HG03354 (cell line): ENCODE results near the gene ZNF202.
"Not testable (repeated sequence)": the region's sequence is repeated elsewhere in the genome, so short reads cannot be mapped to it uniquely, and the experiment has no call there.

Experiments used
- ATAC-seq: cut with Tn5 transposase; IDR thresholded peaks from one replicate; pipeline ENCODE4 v1.9.1; 2021; ENCODE audit warnings: mild to moderate bottlenecking; ENCODE audit not compliant: unreplicated experiment, poor library complexity, severe bottlenecking

Gene ZNF202

GRCh38 chr11:123741159-123742030, at the start of gene ZNF202:
TSS of gene ZNF202 (minus strand) at chr11:123741660. CDS start at chr11:123730888, 10,772 bp downstream.
- peak; percentile 99 for ATAC-seq

DNA sequence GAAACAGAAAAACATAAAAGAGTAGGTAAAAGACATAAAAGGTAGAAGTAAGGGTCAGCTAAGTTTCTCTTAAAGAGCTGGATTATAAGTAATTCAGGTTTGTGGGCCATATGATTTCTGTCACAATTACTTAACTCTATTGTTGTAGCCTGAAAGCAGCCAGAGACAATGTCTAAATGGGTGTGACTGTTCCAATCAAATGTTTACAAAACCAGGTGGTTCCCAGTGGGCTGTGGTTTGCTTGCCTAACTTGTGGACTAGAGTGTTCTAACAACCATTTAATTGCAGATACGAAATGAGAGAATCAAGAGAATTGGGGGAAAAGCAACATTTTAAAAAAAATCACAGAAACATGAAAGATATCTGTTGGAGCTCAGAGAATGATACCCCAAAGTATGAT, 42.1 kb upstream of the ZNF202 start:
- ATAC-seq: no peak

DNA sequence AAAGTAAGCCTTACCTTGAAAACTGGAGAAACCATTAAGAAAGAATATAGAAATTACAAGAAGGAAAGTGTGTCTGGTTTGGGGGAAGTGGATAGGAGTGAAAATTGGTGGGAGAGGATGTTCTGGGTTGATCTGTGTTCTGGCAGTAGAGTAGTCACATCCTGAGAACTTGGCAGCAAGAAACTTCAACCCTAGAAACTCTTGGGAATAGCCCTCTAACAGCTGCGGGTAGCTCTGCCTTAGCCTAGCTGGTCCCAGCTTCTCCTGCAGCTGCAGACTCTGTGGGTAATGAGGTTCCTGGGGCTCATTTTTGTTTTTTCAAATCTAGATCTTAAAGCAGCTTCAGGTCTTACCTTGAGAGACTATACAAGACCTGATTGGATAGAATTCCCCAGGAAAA, 37.1 kb upstream of the ZNF202 start:
- no peak for ATAC-seq

DNA sequence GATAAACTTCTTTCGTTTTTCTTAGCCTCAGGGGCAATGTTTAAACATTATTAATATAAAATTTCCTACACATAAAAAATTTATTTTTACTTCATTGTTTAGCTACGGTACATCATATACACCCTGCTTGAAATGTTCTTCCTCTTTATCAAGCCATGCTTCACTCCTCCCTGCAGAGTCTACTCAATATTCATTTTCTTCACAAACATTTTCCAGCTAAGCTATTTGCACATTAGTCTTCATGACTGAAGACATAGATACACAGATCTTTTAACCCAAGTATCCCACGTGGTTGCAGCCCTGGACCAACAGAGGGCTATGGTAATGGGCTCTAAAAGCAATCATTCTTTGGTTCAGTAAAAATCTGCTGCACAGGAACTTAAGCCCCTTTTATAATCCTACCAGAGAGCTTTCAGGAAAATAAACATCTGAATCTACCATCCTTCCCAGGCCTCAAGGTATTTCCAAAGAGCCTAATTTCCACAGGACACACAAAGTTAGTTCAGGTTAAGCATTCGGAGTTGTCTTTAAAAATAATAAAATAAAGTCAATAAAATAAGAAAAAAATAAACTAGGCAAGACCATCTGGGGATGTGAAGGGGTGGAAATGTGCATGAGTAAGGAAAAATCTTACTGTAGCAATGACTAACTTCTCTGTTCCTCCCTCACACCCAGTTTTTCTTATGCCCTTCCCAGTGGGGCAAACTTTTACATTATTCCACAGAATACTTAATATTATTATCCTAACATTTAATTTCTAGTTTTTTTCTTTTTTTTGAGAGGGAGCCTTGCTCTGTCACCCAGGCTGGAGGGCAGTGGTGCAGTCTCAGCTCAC, 34.5 kb upstream of the ZNF202 start:
- ATAC-seq: no peak

DNA sequence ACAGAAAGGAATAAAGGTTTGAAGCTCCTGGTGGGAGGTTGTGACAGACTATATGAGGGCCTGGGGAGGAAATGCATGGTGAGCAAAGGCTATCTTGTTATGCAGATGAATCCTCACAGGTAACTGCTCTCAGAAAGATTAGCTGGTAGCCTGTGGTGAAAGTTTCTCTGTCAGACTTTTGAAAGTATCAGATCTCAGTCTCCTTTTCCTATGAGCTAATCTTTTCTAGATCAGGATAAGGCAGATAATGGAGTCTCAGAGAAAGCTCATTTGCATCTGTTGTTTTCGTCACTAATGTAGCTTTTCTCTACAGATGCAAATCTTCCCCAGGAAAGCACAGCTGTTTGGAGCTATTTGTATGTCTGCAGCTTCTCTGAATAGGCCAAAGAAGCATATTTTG, 33.8 kb upstream of the ZNF202 start:
- ATAC-seq: no peak

DNA sequence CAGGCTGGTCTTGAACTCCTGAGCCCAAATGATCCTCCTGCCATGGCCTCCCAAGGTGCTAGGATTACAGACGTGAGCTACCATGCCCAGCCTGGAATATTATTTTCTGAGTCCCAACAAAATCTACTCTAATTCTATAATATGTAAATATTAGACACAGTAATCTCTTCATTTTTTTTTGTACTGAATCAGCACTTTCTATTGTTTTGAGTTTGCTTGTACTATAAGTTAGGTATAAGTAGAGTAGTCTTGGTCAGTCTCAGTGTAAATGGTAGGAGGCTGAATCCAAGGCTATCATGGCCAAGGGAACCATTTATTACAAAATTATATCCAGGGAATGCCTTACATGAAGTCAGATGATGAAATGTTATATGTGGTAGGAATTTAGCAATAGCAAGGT, 32.5 kb upstream of the ZNF202 start:
- no peak for ATAC-seq

- ATAC-seq: no peak
Measured at GRCh38 chr11:123773026-123773425, 31.6 kb upstream of the ZNF202 start.

GRCh38 chr11:123771664-123772063, 30.2 kb upstream of the ZNF202 start:
- no peak for ATAC-seq

- no peak for ATAC-seq
Measured at GRCh38 chr11:123770712-123771111, 29.3 kb upstream of the ZNF202 start.

GRCh38 chr11:123765601-123766000, 24.1 kb upstream of the ZNF202 start:
- no peak for ATAC-seq

GRCh38 chr11:123762422-123762821, 21.0 kb upstream of the ZNF202 start:
- ATAC-seq: no peak

DNA sequence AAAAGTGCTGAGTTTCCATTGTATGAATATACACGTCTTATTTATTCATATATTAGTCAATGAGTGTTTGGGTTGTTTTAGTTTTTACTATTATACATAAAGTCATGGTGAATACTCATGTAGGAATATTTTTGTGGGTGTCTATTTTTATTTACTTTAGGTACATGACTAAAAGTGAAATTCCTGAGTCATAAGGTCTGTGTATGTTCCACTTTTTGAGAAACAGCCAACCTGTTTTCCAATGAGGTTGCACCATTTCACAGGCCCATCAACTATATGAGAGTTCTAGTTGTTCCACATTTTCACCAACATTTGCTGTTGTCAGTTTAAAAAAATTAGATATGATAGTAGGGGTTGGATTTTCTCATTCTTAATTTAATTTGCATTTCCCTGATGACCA, 19.4 kb upstream of the ZNF202 start:
- peak; percentile 65 for ATAC-seq

DNA sequence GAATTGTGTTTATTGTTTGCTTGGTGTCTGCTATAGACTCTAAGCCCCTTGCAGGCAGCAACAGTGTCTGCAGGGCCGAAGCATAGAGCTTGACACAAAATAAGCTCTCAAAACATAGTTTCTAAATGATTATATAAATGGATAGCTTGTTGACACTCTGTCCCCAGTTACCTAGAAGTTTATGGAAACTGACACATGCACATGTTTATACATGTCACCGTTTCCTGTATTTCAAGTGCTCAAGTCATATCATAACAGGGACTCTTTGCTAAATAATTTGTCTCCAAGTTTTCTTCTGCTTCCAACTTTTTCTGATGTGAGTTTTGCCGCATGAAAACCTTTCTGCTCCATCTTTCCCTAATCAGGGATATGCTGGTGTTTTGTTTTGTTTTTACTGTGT, 16.5 kb upstream of the ZNF202 start:
- ATAC-seq: no peak

DNA sequence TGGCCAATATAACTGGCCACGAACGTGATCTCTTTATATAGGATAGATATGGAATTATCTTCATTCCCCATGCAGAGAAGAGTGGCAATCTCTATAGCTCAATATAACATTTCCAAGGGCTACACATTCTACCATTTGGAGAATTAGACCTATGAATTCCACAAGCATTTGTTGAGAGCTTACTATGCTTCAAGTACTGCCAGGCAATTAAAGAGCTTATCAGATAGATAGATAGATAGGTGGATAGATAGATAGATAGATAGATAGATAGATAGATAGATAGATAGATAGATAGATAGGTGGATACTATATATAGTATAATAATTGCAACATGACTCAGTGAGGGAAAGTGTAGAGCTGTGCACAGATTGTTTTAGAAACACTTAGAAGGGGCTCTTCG, 14.4 kb upstream of the ZNF202 start:
- ATAC-seq: no peak

- ATAC-seq: no peak
Measured at GRCh38 chr11:123755344-123755743, 13.9 kb upstream of the ZNF202 start.

DNA sequence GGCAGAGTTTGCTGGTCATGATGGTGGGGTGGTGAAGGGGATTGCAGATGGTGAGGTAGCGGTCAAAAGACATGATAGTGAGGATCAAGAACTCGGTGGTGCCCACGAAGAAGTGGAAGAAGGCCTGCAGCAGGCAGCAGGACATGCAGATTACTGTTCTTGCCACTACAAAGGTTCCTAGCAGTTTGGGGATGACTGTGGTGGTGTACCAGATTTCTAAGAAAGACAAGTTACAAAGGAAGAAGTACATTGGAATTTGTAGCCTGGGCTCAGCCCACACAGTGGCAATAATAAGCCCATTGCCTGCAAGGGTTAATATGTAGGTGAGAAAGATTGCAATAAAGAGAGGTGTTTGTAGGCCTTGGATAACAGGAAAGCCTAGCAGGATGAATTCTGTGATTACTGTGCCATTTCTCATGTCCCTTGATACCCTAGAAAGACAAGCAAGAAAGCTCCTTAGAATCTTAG, 12.7 kb upstream of the ZNF202 start, which contains the start of gene OR6X1:
Gene OR6X1 (minus strand): TSS at position 418 of the 468 bp plus-strand sequence. CDS start 0 bp downstream, at position 418.
- no peak for ATAC-seq

DNA sequence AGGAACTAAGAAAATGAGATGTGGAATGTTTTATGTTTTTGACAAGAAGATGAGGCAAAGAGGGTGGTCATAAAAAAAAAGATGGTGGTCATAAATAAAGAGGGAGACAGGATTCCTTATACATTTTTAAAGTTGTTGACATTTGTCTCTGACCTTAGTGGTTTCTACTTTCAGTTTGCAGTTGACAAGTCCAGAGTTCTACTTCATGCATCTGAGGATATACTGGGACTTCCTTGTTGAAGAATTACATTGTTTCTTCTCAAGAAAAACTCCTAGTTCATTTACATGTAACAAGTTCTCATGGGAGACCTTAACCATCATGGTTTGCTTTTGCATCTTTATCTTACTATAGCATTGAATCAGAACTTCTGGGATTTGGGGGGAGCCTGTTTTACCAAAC, 11.7 kb upstream of the ZNF202 start:
- ATAC-seq: no peak

DNA sequence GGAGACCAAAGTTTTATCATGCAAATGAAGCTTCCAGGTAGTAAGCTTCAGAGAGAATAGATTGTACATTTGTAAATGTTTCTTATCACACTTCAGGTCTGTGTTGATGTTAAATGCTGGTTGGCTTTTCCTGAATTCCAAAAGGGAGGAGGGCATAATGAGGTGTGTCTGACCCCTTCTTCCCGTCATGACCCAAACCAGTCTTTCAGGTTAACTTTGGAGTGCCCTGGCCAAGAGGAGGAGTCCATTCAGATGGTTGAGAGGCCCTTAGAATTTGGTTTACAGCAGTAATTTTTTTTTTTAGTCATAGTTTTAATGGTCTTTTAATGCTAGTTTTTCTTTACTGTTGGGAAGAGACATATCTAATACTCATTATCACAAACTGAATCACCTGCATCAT, 10.3 kb upstream of the ZNF202 start:
- no peak for ATAC-seq

- not testable (repeated sequence) for ATAC-seq
Measured at GRCh38 chr11:123748349-123748748, 6.9 kb upstream of the ZNF202 start.

- ATAC-seq: no peak
Measured at GRCh38 chr11:123745764-123746451, 4.4 kb upstream of the ZNF202 start.
